Measurements from ENCODE around the gene USB1. TPM values are rescaled to one million over a fixed set of nuclear protein-coding genes. Genes with fewer than 3 reads are reported as not detected.

USB1 gene
- total and polyA plus RNA-seq, 2 experiments from 2014 or later: 79.6 to 118 TPM

DNA sequence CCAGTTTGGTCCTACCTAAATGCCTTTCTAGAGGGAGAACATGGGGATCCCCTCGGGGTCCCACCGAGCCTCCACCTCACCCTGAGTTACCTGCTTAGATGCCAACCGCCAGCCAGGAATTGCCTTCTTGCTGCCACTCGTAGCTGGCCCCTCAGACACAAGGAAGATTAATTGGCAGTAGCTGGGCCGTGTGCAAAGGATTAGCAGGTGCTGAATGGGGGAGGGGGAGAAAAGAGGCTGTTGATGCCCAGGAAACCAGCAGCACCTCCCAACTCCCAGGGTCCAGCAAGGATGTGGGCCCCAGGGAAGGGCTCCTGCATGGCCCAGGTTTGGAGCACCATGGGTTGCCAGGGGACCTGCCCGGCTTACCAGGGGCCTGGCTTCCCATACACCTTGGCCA lies 30.2 kb upstream of the USB1 start, which contains the start of gene CNGB1:
Gene CNGB1 (minus strand): TSS at position 159 of the 400 bp plus-strand sequence. CDS start 3,842 bp downstream, outside the sequence.
- Mint-ChIP-seq H3K4me3 (no peak within 1 kb of the TSS), H3K4me1 (peaks cover 3% of the 10 kb centered on the region; the same call in 2 of the 3 replicates), H3K27ac (no peak within 1 kb of the TSS), H3K9me3 (no peaks in the 10 kb centered on the region), H3K36me3 (ENCODE audit: low read depth) (no peaks in the 10 kb centered on the region), H3K27me3 (ENCODE audit: insufficient read depth, low read depth, poor library complexity) (peaks cover 7% of the 10 kb centered on the region)
- H3K79me2 ChIP-seq (replicated peaks; ENCODE audit: insufficient read depth): no peaks in the 10 kb centered on the region
- TF ChIP-seq, protein P1, sequence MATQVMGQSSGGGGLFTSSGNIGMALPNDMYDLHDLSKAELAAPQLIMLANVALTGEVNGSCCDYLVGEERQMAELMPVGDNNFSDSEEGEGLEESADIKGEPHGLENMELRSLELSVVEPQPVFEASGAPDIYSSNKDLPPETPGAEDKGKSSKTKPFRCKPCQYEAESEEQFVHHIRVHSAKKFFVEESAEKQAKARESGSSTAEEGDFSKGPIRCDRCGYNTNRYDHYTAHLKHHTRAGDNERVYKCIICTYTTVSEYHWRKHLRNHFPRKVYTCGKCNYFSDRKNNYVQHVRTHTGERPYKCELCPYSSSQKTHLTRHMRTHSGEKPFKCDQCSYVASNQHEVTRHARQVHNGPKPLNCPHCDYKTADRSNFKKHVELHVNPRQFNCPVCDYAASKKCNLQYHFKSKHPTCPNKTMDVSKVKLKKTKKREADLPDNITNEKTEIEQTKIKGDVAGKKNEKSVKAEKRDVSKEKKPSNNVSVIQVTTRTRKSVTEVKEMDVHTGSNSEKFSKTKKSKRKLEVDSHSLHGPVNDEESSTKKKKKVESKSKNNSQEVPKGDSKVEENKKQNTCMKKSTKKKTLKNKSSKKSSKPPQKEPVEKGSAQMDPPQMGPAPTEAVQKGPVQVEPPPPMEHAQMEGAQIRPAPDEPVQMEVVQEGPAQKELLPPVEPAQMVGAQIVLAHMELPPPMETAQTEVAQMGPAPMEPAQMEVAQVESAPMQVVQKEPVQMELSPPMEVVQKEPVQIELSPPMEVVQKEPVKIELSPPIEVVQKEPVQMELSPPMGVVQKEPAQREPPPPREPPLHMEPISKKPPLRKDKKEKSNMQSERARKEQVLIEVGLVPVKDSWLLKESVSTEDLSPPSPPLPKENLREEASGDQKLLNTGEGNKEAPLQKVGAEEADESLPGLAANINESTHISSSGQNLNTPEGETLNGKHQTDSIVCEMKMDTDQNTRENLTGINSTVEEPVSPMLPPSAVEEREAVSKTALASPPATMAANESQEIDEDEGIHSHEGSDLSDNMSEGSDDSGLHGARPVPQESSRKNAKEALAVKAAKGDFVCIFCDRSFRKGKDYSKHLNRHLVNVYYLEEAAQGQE (IDR thresholded peaks at IDR 0.05; ENCODE audit: unreplicated experiment): no peak
- TF ChIP-seq, protein P2, sequence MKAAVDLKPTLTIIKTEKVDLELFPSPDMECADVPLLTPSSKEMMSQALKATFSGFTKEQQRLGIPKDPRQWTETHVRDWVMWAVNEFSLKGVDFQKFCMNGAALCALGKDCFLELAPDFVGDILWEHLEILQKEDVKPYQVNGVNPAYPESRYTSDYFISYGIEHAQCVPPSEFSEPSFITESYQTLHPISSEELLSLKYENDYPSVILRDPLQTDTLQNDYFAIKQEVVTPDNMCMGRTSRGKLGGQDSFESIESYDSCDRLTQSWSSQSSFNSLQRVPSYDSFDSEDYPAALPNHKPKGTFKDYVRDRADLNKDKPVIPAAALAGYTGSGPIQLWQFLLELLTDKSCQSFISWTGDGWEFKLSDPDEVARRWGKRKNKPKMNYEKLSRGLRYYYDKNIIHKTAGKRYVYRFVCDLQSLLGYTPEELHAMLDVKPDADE (IDR thresholded peaks at IDR 0.05): no peak
- H3K4me2 ChIP-seq: no peak within 1 kb of the TSS
- no peaks in the 10 kb centered on the region for H4K20me1 ChIP-seq (replicated peaks; ENCODE audit: insufficient read depth)
- no peaks in the 10 kb centered on the region for H3F3A ChIP-seq (replicated peaks; ENCODE audit: low read depth)
- no peaks in the 10 kb centered on the region for H3K36me3 ChIP-seq (ENCODE audit: insufficient read depth)
- H3K27me3 ChIP-seq (ENCODE audit: insufficient read depth): no peaks in the 10 kb centered on the region
- DNase-seq (ENCODE audit: low spot score): no peak
- no peak for ATAC-seq
- H3K27ac ChIP-seq (ENCODE audit: low read depth): no peak within 1 kb of the TSS
- no peak within 1 kb of the TSS for H3K4me3 ChIP-seq
- H3K9me2 ChIP-seq (ENCODE audit: insufficient read depth): no peaks in the 10 kb centered on the region
- H3K4me1 ChIP-seq (ENCODE audit: insufficient read depth): no peaks in the 10 kb centered on the region
- no peak within 1 kb of the TSS for H2AFZ ChIP-seq

DNA sequence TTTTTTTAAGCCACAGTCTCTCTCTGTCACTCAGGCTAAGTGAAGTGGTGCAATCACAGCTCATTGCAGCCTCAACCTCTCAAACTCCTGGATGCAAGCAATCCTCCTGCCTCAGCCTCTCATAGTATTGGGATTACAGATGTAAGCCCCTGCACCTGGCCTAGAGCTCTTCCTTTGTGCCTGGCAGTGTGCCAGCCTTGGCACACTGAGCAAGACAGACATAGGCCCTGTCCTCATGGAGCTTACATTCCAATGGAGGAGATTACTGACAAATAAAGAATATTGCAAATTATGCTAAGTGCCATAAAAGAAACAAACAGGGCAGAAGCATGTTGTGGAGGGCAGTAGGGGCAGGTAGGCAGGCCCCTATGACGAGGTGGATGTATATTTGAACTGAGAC lies 29.4 kb upstream of the USB1 start:
- no peak for DNase-seq (ENCODE audit: low spot score)
- no peak for ATAC-seq
- no peaks in the 10 kb centered on the region for H3K27me3 ChIP-seq (ENCODE audit: insufficient read depth)
- H3K4me1 ChIP-seq (ENCODE audit: insufficient read depth): no peaks in the 10 kb centered on the region
- Mint-ChIP-seq H3K9me3 (no peaks in the 10 kb centered on the region), H3K36me3 (ENCODE audit: low read depth) (no peaks in the 10 kb centered on the region), H3K4me1 (peaks cover 3% of the 10 kb centered on the region; the same call in 2 of the 3 replicates), H3K27ac (no peak overlapping the region), H3K4me3 (no peak overlapping the region), H3K27me3 (ENCODE audit: insufficient read depth, low read depth, poor library complexity) (peaks cover 7% of the 10 kb centered on the region)
- no peaks in the 10 kb centered on the region for H3K36me3 ChIP-seq (ENCODE audit: insufficient read depth)
- H3K27ac ChIP-seq (ENCODE audit: low read depth): no peak overlapping the region
- H2AFZ ChIP-seq: no peak overlapping the region
- H3K9me2 ChIP-seq (ENCODE audit: insufficient read depth): no peaks in the 10 kb centered on the region
- H3K4me3 ChIP-seq: no peak overlapping the region
- H4K20me1 ChIP-seq (replicated peaks; ENCODE audit: insufficient read depth): no peaks in the 10 kb centered on the region
- no peaks in the 10 kb centered on the region for H3F3A ChIP-seq (replicated peaks; ENCODE audit: low read depth)
- H3K4me2 ChIP-seq: no peak overlapping the region
- no peaks in the 10 kb centered on the region for H3K79me2 ChIP-seq (replicated peaks; ENCODE audit: insufficient read depth)
- TF ChIP-seq JUNB (IDR thresholded peaks at IDR 0.05; ENCODE audit: unreplicated experiment): no peak
- no peak for TF ChIP-seq CREB1 (CRISPR knock-in tag; IDR thresholded peaks at IDR 0.05; ENCODE audit: low read depth)
- TF ChIP-seq NANOG (IDR thresholded peaks at IDR 0.05; ENCODE audit: borderline replicate concordance): no peak
- TF ChIP-seq STAT1 (IDR thresholded peaks at IDR 0.05; ENCODE audit: unreplicated experiment): no peak
- TF ChIP-seq ZNF331 (CRISPR knock-in tag; IDR thresholded peaks at IDR 0.05; ENCODE audit: low read depth): no peak
- no peak for TF ChIP-seq ZNF114 (CRISPR knock-in tag; IDR thresholded peaks at IDR 0.05)
- TF ChIP-seq, protein P2 (IDR thresholded peaks at IDR 0.05): no peak
- TF ChIP-seq, protein P3, sequence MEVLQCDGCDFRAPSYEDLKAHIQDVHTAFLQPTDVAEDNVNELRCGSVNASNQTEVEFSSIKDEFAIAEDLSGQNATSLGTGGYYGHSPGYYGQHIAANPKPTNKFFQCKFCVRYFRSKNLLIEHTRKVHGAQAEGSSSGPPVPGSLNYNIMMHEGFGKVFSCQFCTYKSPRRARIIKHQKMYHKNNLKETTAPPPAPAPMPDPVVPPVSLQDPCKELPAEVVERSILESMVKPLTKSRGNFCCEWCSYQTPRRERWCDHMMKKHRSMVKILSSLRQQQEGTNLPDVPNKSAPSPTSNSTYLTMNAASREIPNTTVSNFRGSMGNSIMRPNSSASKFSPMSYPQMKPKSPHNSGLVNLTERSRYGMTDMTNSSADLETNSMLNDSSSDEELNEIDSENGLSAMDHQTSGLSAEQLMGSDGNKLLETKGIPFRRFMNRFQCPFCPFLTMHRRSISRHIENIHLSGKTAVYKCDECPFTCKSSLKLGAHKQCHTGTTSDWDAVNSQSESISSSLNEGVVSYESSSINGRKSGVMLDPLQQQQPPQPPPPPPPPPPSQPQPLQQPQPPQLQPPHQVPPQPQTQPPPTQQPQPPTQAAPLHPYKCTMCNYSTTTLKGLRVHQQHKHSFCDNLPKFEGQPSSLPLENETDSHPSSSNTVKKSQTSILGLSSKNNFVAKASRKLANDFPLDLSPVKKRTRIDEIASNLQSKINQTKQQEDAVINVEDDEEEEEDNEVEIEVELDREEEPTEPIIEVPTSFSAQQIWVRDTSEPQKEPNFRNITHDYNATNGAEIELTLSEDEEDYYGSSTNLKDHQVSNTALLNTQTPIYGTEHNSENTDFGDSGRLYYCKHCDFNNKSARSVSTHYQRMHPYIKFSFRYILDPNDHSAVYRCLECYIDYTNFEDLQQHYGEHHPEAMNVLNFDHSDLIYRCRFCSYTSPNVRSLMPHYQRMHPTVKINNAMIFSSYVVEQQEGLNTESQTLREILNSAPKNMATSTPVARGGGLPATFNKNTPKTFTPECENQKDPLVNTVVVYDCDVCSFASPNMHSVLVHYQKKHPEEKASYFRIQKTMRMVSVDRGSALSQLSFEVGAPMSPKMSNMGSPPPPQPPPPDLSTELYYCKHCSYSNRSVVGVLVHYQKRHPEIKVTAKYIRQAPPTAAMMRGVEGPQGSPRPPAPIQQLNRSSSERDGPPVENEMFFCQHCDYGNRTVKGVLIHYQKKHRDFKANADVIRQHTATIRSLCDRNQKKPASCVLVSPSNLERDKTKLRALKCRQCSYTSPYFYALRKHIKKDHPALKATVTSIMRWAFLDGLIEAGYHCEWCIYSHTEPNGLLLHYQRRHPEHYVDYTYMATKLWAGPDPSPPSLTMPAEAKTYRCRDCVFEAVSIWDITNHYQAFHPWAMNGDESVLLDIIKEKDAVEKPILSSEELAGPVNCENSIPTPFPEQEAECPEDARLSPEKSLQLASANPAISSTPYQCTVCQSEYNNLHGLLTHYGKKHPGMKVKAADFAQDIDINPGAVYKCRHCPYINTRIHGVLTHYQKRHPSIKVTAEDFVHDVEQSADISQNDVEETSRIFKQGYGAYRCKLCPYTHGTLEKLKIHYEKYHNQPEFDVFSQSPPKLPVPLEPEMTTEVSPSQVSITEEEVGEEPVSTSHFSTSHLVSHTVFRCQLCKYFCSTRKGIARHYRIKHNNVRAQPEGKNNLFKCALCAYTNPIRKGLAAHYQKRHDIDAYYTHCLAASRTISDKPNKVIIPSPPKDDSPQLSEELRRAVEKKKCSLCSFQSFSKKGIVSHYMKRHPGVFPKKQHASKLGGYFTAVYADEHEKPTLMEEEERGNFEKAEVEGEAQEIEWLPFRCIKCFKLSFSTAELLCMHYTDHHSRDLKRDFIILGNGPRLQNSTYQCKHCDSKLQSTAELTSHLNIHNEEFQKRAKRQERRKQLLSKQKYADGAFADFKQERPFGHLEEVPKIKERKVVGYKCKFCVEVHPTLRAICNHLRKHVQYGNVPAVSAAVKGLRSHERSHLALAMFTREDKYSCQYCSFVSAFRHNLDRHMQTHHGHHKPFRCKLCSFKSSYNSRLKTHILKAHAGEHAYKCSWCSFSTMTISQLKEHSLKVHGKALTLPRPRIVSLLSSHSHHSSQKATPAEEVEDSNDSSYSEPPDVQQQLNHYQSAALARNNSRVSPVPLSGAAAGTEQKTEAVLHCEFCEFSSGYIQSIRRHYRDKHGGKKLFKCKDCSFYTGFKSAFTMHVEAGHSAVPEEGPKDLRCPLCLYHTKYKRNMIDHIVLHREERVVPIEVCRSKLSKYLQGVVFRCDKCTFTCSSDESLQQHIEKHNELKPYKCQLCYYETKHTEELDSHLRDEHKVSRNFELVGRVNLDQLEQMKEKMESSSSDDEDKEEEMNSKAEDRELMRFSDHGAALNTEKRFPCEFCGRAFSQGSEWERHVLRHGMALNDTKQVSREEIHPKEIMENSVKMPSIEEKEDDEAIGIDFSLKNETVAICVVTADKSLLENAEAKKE (CRISPR knock-in tag; IDR thresholded peaks at IDR 0.05): no peak
- TF ChIP-seq EZH2 (IDR thresholded peaks at IDR 0.05; ENCODE audit: low read depth, unreplicated experiment): no peak

All from GM23338 (cell line).